ENCODE results near the gene MAP3K3.

Gene MAP3K3

DNA sequence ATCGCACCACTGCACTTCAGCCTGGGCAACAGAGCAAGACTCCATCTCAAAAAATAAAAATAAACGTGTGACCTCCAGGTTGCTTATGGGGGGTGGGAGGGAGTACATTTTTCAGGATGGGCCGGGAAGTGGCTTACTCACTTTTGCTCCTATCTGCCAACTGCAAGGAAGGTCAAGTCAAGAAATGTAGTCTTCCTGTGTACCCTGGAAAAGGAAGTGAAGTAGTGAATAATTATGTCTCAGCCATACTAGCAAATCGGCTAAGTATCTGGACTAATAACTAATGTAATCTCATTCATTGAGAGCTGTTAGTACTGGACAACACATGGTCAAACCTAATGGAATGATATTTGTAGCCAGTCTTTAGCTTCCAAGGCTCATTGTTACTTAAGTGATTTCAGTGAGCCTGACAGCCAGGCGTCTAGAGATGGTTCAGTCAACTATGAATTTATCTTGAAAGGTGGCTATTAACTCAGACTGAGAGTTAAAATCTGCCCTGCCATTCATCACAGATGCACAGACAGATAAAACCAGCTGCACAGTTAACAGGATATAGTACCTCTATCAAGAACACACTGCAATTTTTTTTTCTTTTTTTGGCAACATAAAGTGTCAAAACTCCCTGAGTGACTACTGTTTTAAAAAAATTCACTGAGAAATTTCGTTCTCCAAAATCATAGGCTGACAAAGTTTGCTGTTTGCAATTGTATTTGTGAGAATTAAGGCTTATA is 25.2 kb upstream of the MAP3K3 start:
- peaks cover 0 to 16% (median 9%) of the 10 kb centered on the region in 5 donors for H3K36me3 ChIP-seq (ENCODE audit: control insufficient read depth in 5 of 5, insufficient read depth in 5 of 5, low read length in 5 of 5)
- no peaks in the 10 kb centered on the region for H3K27me3 ChIP-seq (ENCODE audit: control insufficient read depth in 5 of 5, insufficient read depth in 4 of 5, low read length in 5 of 5)
- H3K4me3 ChIP-seq (ENCODE audit: low read depth in 1 of 5, low read length in 5 of 5): no peak overlapping the region
- H3K4me1 ChIP-seq (ENCODE audit: control insufficient read depth in 5 of 5, insufficient read depth in 5 of 5, low read length in 5 of 5): peaks cover 5 to 18% (median 16%) of the 10 kb centered on the region in 5 donors
- H3K9ac ChIP-seq (ENCODE audit: low read length in 5 of 5): no peak overlapping the region
- no peak overlapping the region for H3K27ac ChIP-seq (ENCODE audit: low read depth, low read length)
- H3K9me3 ChIP-seq (ENCODE audit: control insufficient read depth in 5 of 5, low read length in 5 of 5): no peaks in the 10 kb centered on the region

DNA sequence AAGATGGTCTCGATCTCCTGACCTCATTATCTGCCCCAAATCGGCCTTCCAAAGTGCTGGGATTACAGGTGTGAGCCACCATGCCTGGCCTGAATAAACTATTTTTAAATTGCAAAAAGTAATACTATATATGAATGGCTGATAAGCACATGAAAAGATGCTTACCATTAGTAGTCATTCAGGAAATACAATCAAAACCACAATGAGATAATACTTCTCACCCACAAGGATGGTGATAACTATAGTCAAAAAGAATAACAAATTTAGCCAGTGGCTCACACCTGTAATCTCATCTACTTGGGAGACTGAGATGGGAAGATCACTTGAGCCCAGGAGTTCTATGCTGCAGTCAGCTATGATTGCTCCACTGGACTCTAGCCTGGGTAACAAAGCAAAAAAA is 23.9 kb upstream of the MAP3K3 start:
- peaks cover 7 to 18% (median 16%) of the 10 kb centered on the region in 5 donors for H3K4me1 ChIP-seq (ENCODE audit: control insufficient read depth in 5 of 5, insufficient read depth in 5 of 5, low read length in 5 of 5)
- H3K27ac ChIP-seq (ENCODE audit: low read depth, low read length): no peak overlapping the region
- H3K27me3 ChIP-seq (ENCODE audit: control insufficient read depth in 5 of 5, insufficient read depth in 4 of 5, low read length in 5 of 5): no peaks in the 10 kb centered on the region
- no peak overlapping the region for H3K4me3 ChIP-seq (ENCODE audit: low read depth in 1 of 5, low read length in 5 of 5)
- no peak overlapping the region for H3K9ac ChIP-seq (ENCODE audit: low read length in 5 of 5)
- no peaks in the 10 kb centered on the region for H3K9me3 ChIP-seq (ENCODE audit: control insufficient read depth in 5 of 5, low read length in 5 of 5)
- H3K36me3 ChIP-seq (ENCODE audit: control insufficient read depth in 5 of 5, insufficient read depth in 5 of 5, low read length in 5 of 5): peaks cover 0 to 9% (median 3%) of the 10 kb centered on the region in 5 donors

- no peaks in the 10 kb centered on the region for H3K27me3 ChIP-seq (ENCODE audit: control insufficient read depth in 5 of 5, insufficient read depth in 4 of 5, low read length in 5 of 5)
- peaks cover 5 to 17% (median 16%) of the 10 kb centered on the region in 5 donors for H3K36me3 ChIP-seq (ENCODE audit: control insufficient read depth in 5 of 5, insufficient read depth in 5 of 5, low read length in 5 of 5)
- H3K4me3 ChIP-seq (ENCODE audit: low read depth in 1 of 5, low read length in 5 of 5): peak within 1 kb of the TSS; percentile 79 to 84 (median 83)
- H3K4me1 ChIP-seq (ENCODE audit: control insufficient read depth in 5 of 5, insufficient read depth in 5 of 5, low read length in 5 of 5): peaks cover 7 to 18% (median 16%) of the 10 kb centered on the region in 5 donors
- H3K27ac ChIP-seq (ENCODE audit: low read depth, low read length): peak within 1 kb of the TSS; percentile 62
- H3K9me3 ChIP-seq (ENCODE audit: control insufficient read depth in 5 of 5, low read length in 5 of 5): no peaks in the 10 kb centered on the region
- H3K9ac ChIP-seq (ENCODE audit: low read length in 5 of 5): peak within 1 kb of the TSS; percentile 84 to 98 (median 97)
Measured at GRCh38 chr17:63600569-63601438, 21.4 kb upstream of the MAP3K3 start, which contains the start of gene TACO1. TACO1 (plus strand) TSS chr17:63600895; CDS start chr17:63601084, 189 bp downstream.

GRCh38 chr17:63601439-63602371 is 20.5 kb upstream of the MAP3K3 start:
- peak overlapping the region; percentile 84 to 98 (median 97) for H3K9ac ChIP-seq (ENCODE audit: low read length in 5 of 5)
- peaks cover 5 to 26% (median 24%) of the 10 kb centered on the region in 5 donors for H3K36me3 ChIP-seq (ENCODE audit: control insufficient read depth in 5 of 5, insufficient read depth in 5 of 5, low read length in 5 of 5)
- H3K4me1 ChIP-seq (ENCODE audit: control insufficient read depth in 5 of 5, insufficient read depth in 5 of 5, low read length in 5 of 5): peaks cover 7 to 18% (median 16%) of the 10 kb centered on the region in 5 donors
- H3K27ac ChIP-seq (ENCODE audit: low read depth, low read length): peak overlapping the region; percentile 62
- peak overlapping the region; percentile 72 to 84 (median 82) for H3K4me3 ChIP-seq (ENCODE audit: low read depth in 1 of 5, low read length in 5 of 5)
- no peaks in the 10 kb centered on the region for H3K9me3 ChIP-seq (ENCODE audit: control insufficient read depth in 5 of 5, low read length in 5 of 5)
- no peaks in the 10 kb centered on the region for H3K27me3 ChIP-seq (ENCODE audit: control insufficient read depth in 5 of 5, insufficient read depth in 4 of 5, low read length in 5 of 5)

DNA sequence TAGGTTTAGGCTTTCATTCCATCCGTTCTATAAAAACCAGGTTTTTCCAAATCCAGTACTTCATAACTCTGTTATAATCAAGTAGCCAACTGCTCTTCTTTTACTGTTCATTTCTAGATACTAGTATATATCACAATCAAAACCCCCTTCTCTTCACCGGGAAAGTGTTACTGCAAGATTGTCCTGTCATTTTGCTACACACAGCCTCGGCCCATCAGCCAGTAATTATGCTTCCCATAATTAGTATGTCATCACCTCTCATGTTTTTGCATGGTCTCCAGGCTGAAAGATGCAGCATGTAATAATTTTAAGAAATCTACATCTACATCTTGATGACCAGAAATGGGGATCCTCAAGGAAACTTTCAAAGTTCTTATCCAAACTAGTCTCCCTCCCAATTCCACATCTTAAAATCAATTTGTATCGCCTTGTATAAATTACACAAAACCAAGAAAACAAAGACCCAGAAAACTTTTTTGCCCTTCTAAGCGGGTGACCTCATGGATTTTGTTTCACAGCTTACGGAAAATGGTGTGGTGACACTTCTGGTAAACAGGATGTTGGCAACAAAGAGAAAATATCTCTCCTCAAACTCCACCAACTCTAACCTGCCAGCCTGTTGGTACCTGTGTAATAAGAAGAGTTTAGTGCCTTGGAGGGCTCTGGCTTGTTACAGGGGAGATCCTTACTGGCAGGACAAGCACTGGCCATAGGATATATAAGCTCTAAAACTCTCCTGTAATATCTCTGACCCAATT is 12.2 kb upstream of the MAP3K3 start:
- H3K9ac ChIP-seq (ENCODE audit: low read length in 5 of 5): no peak overlapping the region
- no peak overlapping the region for H3K4me3 ChIP-seq (ENCODE audit: low read depth in 1 of 5, low read length in 5 of 5)
- no peaks in the 10 kb centered on the region for H3K27me3 ChIP-seq (ENCODE audit: control insufficient read depth in 5 of 5, insufficient read depth in 4 of 5, low read length in 5 of 5)
- no peaks in the 10 kb centered on the region for H3K9me3 ChIP-seq (ENCODE audit: control insufficient read depth in 5 of 5, low read length in 5 of 5)
- no peaks in the 10 kb centered on the region for H3K4me1 ChIP-seq (ENCODE audit: control insufficient read depth in 5 of 5, insufficient read depth in 5 of 5, low read length in 5 of 5)
- peaks cover 16 to 53% (median 50%) of the 10 kb centered on the region in 5 donors for H3K36me3 ChIP-seq (ENCODE audit: control insufficient read depth in 5 of 5, insufficient read depth in 5 of 5, low read length in 5 of 5)
- H3K27ac ChIP-seq (ENCODE audit: low read depth, low read length): no peak overlapping the region

- no peak overlapping the region for H3K4me3 ChIP-seq (ENCODE audit: low read depth in 1 of 5, low read length in 5 of 5)
- no peak overlapping the region for H3K27ac ChIP-seq (ENCODE audit: low read depth, low read length)
- peaks cover 11 to 44% (median 42%) of the 10 kb centered on the region in 5 donors for H3K36me3 ChIP-seq (ENCODE audit: control insufficient read depth in 5 of 5, insufficient read depth in 5 of 5, low read length in 5 of 5)
- H3K27me3 ChIP-seq (ENCODE audit: control insufficient read depth in 5 of 5, insufficient read depth in 4 of 5, low read length in 5 of 5): no peaks in the 10 kb centered on the region
- H3K4me1 ChIP-seq (ENCODE audit: control insufficient read depth in 5 of 5, insufficient read depth in 5 of 5, low read length in 5 of 5): no peaks in the 10 kb centered on the region
- no peaks in the 10 kb centered on the region for H3K9me3 ChIP-seq (ENCODE audit: control insufficient read depth in 5 of 5, low read length in 5 of 5)
- no peak overlapping the region for H3K9ac ChIP-seq (ENCODE audit: low read length in 5 of 5)
Measured at GRCh38 chr17:63610854-63611253, 11.4 kb upstream of the MAP3K3 start.

- Histone ChIP-seq H3K4me1 (ENCODE audit: control insufficient read depth in 5 of 5, insufficient read depth in 5 of 5, low read length in 5 of 5) (no peaks in the 10 kb centered on the region), H3K9ac (ENCODE audit: low read length in 5 of 5) (no peak overlapping the region), H3K4me3 (ENCODE audit: low read depth in 1 of 5, low read length in 5 of 5) (no peak overlapping the region), H3K36me3 (ENCODE audit: control insufficient read depth in 5 of 5, insufficient read depth in 5 of 5, low read length in 5 of 5) (peaks cover 11 to 39% (median 37%) of the 10 kb centered on the region in 5 donors), H3K27me3 (ENCODE audit: control insufficient read depth in 5 of 5, insufficient read depth in 4 of 5, low read length in 5 of 5) (no peaks in the 10 kb centered on the region), H3K9me3 (ENCODE audit: control insufficient read depth in 5 of 5, low read length in 5 of 5) (no peaks in the 10 kb centered on the region), H3K27ac (ENCODE audit: low read depth, low read length) (no peak overlapping the region)
Measured at GRCh38 chr17:63611354-63611753, 10.9 kb upstream of the MAP3K3 start.

- no peak overlapping the region for H3K9ac ChIP-seq (ENCODE audit: low read length in 5 of 5)
- no peaks in the 10 kb centered on the region for H3K27me3 ChIP-seq (ENCODE audit: control insufficient read depth in 5 of 5, insufficient read depth in 4 of 5, low read length in 5 of 5)
- H3K36me3 ChIP-seq (ENCODE audit: control insufficient read depth in 5 of 5, insufficient read depth in 5 of 5, low read length in 5 of 5): peaks cover 0 to 16% (median 14%) of the 10 kb centered on the region in 5 donors
- H3K9me3 ChIP-seq (ENCODE audit: control insufficient read depth in 5 of 5, low read length in 5 of 5): no peaks in the 10 kb centered on the region
- H3K4me1 ChIP-seq (ENCODE audit: control insufficient read depth in 5 of 5, insufficient read depth in 5 of 5, low read length in 5 of 5): no peaks in the 10 kb centered on the region
- no peak overlapping the region for H3K4me3 ChIP-seq (ENCODE audit: low read depth in 1 of 5, low read length in 5 of 5)
- no peak overlapping the region for H3K27ac ChIP-seq (ENCODE audit: low read depth, low read length)
Measured at GRCh38 chr17:63613663-63614062, 8.6 kb upstream of the MAP3K3 start.

GRCh38 chr17:63621229-63621683 is 961 bp upstream of the MAP3K3 start:
- Histone ChIP-seq H3K4me1 (ENCODE audit: control insufficient read depth in 5 of 5, insufficient read depth in 5 of 5, low read length in 5 of 5) (peaks cover 2 to 33% (median 30%) of the 10 kb centered on the region in 5 donors), H3K36me3 (ENCODE audit: control insufficient read depth in 5 of 5, insufficient read depth in 5 of 5, low read length in 5 of 5) (no peaks in the 10 kb centered on the region), H3K27me3 (ENCODE audit: control insufficient read depth in 5 of 5, insufficient read depth in 4 of 5, low read length in 5 of 5) (no peaks in the 10 kb centered on the region), H3K4me3 (ENCODE audit: low read depth in 1 of 5, low read length in 5 of 5) (peak overlapping the region in 4 of 5 donors; percentile 69 to 87 (median 72)), H3K9me3 (ENCODE audit: control insufficient read depth in 5 of 5, low read length in 5 of 5) (no peaks in the 10 kb centered on the region), H3K9ac (ENCODE audit: low read length in 5 of 5) (peak overlapping the region in 4 of 5 donors; percentile 76 to 80 (median 78)), H3K27ac (ENCODE audit: low read depth, low read length) (peak overlapping the region; percentile 46)
